DND-41 (cell line): ENCODE data around the gene CAB39L.

ENCODE experiments used
- EZH2 ChIP-seq: IDR thresholded peaks from 3 replicates; pipeline ENCODE4 v1.6.1; 2012; ENCODE audit warnings: borderline replicate concordance, low read depth, mild to moderate bottlenecking, moderate library complexity, low read length, inconsistent platforms; ENCODE audit not compliant: severe bottlenecking
- TF ChIP-seq, protein P1 (sequence below): IDR thresholded peaks from 2 replicates; pipeline ENCODE4 v1.5.1; 2012; ENCODE audit warnings: borderline replicate concordance, low read length, moderate library complexity, mild to moderate bottlenecking; ENCODE audit not compliant: poor library complexity, severe bottlenecking; ENCODE audit errors: extremely low read depth

DNA sequence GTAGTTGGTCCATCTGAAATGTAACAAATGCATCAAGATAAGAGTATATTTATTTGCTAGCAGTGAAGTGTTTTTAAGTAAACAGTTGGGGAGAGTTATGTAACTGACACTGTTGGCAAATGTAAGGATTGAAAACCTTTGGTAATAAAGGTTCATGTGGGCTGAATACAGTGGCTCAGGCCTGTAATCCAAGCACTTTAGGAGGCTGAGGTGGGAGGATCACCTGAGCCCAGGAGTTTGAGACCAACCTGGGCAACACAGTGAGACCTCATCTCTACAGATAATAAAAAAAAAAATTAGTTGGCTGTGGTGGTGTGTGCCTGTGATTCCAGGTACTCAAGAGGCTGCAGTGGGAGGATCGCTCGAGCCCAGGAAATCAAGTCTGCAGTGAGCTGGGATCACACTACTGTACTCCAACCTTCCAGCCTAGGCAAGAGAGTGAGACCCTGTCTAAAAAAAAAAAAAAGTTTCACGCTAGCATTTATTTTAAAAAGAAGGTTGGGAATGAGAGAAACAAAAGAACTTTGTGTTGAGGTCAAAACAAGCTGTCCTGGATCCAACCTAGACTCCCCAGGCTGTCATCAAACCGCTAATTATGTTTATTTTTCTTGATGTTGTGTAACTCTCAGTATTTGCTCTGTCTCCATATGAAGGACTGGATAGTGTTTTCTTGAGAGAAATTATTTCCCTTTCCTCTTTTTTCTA, 20.9 kb upstream of the CAB39L start:
- TF ChIP-seq, protein P1, sequence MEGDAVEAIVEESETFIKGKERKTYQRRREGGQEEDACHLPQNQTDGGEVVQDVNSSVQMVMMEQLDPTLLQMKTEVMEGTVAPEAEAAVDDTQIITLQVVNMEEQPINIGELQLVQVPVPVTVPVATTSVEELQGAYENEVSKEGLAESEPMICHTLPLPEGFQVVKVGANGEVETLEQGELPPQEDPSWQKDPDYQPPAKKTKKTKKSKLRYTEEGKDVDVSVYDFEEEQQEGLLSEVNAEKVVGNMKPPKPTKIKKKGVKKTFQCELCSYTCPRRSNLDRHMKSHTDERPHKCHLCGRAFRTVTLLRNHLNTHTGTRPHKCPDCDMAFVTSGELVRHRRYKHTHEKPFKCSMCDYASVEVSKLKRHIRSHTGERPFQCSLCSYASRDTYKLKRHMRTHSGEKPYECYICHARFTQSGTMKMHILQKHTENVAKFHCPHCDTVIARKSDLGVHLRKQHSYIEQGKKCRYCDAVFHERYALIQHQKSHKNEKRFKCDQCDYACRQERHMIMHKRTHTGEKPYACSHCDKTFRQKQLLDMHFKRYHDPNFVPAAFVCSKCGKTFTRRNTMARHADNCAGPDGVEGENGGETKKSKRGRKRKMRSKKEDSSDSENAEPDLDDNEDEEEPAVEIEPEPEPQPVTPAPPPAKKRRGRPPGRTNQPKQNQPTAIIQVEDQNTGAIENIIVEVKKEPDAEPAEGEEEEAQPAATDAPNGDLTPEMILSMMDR, result no peak
- no peak for TF ChIP-seq EZH2
